ENCODE measurements around the gene ST6GALNAC5. TPM values are rescaled to one million over a fixed set of nuclear protein-coding genes. Genes with fewer than 3 reads are reported as not detected.
"Not testable (repeated sequence)": the region's sequence is repeated elsewhere in the genome, so short reads cannot be mapped to it uniquely, and the experiment has no call there.

Gene ST6GALNAC5
- total and polyA plus RNA-seq, 3 experiments from 2014 or later, result not detected

DNA sequence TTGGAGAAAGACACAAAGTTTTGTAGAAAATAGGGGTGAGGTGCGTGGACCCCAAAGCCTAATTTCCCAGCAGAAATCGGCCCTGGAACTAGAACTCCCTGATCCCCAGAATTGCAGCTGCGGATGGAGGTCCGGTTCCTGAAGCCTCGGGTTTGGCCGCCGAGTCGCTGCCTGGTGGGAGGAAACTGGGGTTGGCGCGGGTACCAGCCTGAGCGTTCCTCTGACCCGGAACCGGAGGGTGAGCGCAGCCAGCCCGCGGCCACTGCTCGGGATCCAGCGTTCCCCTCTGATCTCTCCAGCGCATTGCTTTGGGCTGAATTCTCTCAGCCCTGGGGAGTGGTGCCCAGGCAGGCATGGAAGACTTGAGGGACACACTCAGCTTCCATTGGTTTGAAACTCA is 1.6 kb downstream of the ST6GALNAC5 start:
- Histone ChIP-seq H3K4me1 (ENCODE audit: insufficient read depth, low read length) (no peaks in the 10 kb centered on the region), H3K36me3 (ENCODE audit: insufficient read depth, low read length) (no peaks in the 10 kb centered on the region), H3K27me3 (ENCODE audit: insufficient read depth, low read length, poor library complexity, severe bottlenecking) (peaks cover 4% of the 10 kb centered on the region), H3K27ac (ENCODE audit: low read depth, low read length) (no peak overlapping the region), H3K4me3 (ENCODE audit: low read length) (no peak overlapping the region), H3K9me3 (ENCODE audit: low read length) (no peaks in the 10 kb centered on the region)
- Mint-ChIP-seq H3K4me3 (peak overlapping the region in 4 of 7 donors; percentile 25 to 47 (median 36)), H3K27ac (no peak overlapping the region), H3K36me3 (peaks cover 0 to 2% (median 0%) of the 10 kb centered on the region in 3 donors), H3K9me3 (no peaks in the 10 kb centered on the region), H3K27me3 (peaks cover 21 to 72% of the 10 kb centered on the region in 2 donors), H3K4me1 (peaks cover 0 to 13% (median 5%) of the 10 kb centered on the region in 3 donors)
- ChIA-PET CTCF (no interaction called here), POLR2A (no interaction called here)
- DNase-seq, result no peak

DNA sequence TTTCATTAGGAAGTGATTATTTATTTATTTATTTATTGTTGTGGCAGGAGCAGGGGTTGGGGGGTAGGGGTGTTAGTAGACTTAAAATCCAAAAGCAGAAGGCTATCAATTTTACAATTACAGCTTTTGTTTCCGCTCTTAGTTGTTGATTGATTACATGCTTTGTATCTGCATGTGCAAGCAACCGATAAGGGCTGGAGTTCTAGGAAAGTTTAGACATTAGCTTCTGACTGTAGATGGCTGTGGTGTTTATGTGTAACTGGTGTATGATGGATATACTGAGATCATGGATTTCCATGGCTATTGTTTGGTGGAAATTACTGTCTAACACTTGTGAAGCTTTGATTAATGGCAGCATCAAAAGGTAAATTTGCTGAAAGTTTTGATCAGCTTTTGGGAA is 2.8 kb downstream of the ST6GALNAC5 start:
- no peak overlapping the region for H3K27ac Mint-ChIP-seq
- no peaks in the 10 kb centered on the region for H3K36me3 ChIP-seq (ENCODE audit: insufficient read depth, low read length)
- no peak overlapping the region for H3K27ac ChIP-seq (ENCODE audit: low read depth, low read length)
- DNase-seq, result no peak
- H3K4me1 Mint-ChIP-seq, result peaks cover 0 to 13% (median 5%) of the 10 kb centered on the region in 3 donors
- peaks cover 4% of the 10 kb centered on the region for H3K27me3 ChIP-seq (ENCODE audit: insufficient read depth, low read length, poor library complexity, severe bottlenecking)
- ChIA-PET POLR2A (no interaction called here), CTCF (no interaction called here)
- peaks cover 0 to 2% (median 0%) of the 10 kb centered on the region in 3 donors for H3K36me3 Mint-ChIP-seq
- H3K27me3 Mint-ChIP-seq, result peaks cover 21 to 65% of the 10 kb centered on the region in 2 donors
- no peaks in the 10 kb centered on the region for H3K9me3 Mint-ChIP-seq
- no peak overlapping the region for H3K4me3 Mint-ChIP-seq
- H3K4me3 ChIP-seq (ENCODE audit: low read length), result no peak overlapping the region
- no peaks in the 10 kb centered on the region for H3K4me1 ChIP-seq (ENCODE audit: insufficient read depth, low read length)
- H3K9me3 ChIP-seq (ENCODE audit: low read length), result no peaks in the 10 kb centered on the region

DNA sequence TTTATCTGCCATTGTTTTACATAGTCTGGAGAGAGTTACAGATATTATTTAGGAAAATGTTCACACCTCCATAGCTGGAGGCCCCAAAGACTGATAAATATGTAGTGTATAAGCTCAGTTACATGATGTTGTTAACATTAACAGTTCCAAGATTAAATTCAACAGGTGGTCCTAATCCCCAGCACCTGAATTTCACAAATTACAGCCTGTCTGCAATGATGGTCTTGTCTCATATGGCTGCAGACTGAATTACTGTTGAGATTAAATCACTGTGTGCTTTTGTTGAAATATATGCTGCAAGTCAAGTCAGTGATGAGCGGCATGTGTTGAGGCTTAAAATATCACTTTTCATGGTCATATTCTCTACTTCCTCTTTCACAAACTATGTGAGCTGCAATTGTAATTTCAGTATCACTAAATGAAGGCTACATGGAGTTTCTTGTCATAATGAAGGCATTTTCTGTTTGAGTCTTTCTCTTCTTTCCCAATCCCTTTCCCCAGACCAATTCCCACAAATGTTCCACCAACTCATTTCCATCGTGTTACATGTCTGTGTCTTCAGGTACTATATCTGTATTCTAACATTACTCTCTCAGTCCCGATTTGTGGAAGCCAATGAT is 4.2 kb downstream of the ST6GALNAC5 start:
- no peak for DNase-seq
- Histone ChIP-seq H3K9me3 (ENCODE audit: low read length) (no peaks in the 10 kb centered on the region), H3K27me3 (ENCODE audit: insufficient read depth, low read length, poor library complexity, severe bottlenecking) (no peaks in the 10 kb centered on the region), H3K36me3 (ENCODE audit: insufficient read depth, low read length) (no peaks in the 10 kb centered on the region), H3K4me1 (ENCODE audit: insufficient read depth, low read length) (no peaks in the 10 kb centered on the region), H3K27ac (ENCODE audit: low read depth, low read length) (no peak overlapping the region), H3K4me3 (ENCODE audit: low read length) (no peak overlapping the region)
- peaks cover 10 to 51% of the 10 kb centered on the region in 2 donors for H3K27me3 Mint-ChIP-seq
- ChIA-PET POLR2A (no interaction called here), CTCF (no interaction called here)
- H3K36me3 Mint-ChIP-seq, result peaks cover 0 to 2% (median 0%) of the 10 kb centered on the region in 3 donors
- no peak overlapping the region for H3K27ac Mint-ChIP-seq
- H3K4me1 Mint-ChIP-seq, result peaks cover 0 to 13% (median 5%) of the 10 kb centered on the region in 3 donors
- H3K4me3 Mint-ChIP-seq, result no peak overlapping the region
- H3K9me3 Mint-ChIP-seq, result no peaks in the 10 kb centered on the region

DNA sequence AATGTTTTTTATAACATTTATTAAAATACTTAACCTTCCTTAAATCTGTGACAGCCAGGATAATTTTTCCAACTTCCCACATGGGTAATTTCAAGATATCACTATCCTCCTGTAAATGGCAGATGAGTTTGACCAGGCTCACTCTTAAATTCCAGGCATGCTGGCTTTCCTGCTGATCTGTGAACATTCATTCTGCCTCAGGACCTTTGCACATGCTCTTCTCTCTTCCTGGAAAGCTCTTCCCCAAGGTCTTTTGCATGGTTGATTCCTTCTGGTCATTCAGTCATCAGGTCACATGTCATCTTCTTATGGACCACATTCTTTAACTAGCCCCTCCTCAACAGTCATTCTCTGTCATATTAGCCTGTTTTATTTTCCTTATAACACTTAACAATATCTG is 5.7 kb downstream of the ST6GALNAC5 start:
- H3K9me3 Mint-ChIP-seq, result no peaks in the 10 kb centered on the region
- ChIA-PET CTCF (no interaction called here), POLR2A (no interaction called here)
- peaks cover 0 to 2% (median 0%) of the 10 kb centered on the region in 3 donors for H3K36me3 Mint-ChIP-seq
- Histone ChIP-seq H3K9me3 (ENCODE audit: low read length) (no peaks in the 10 kb centered on the region), H3K4me1 (ENCODE audit: insufficient read depth, low read length) (no peaks in the 10 kb centered on the region), H3K36me3 (ENCODE audit: insufficient read depth, low read length) (no peaks in the 10 kb centered on the region), H3K27ac (ENCODE audit: low read depth, low read length) (no peak overlapping the region), H3K4me3 (ENCODE audit: low read length) (no peak overlapping the region), H3K27me3 (ENCODE audit: insufficient read depth, low read length, poor library complexity, severe bottlenecking) (no peaks in the 10 kb centered on the region)
- H3K27ac Mint-ChIP-seq, result no peak overlapping the region
- peaks cover 10 to 42% of the 10 kb centered on the region in 2 donors for H3K27me3 Mint-ChIP-seq
- H3K4me3 Mint-ChIP-seq, result no peak overlapping the region
- no peak for DNase-seq
- peaks cover 0 to 7% (median 3%) of the 10 kb centered on the region in 3 donors for H3K4me1 Mint-ChIP-seq

DNA sequence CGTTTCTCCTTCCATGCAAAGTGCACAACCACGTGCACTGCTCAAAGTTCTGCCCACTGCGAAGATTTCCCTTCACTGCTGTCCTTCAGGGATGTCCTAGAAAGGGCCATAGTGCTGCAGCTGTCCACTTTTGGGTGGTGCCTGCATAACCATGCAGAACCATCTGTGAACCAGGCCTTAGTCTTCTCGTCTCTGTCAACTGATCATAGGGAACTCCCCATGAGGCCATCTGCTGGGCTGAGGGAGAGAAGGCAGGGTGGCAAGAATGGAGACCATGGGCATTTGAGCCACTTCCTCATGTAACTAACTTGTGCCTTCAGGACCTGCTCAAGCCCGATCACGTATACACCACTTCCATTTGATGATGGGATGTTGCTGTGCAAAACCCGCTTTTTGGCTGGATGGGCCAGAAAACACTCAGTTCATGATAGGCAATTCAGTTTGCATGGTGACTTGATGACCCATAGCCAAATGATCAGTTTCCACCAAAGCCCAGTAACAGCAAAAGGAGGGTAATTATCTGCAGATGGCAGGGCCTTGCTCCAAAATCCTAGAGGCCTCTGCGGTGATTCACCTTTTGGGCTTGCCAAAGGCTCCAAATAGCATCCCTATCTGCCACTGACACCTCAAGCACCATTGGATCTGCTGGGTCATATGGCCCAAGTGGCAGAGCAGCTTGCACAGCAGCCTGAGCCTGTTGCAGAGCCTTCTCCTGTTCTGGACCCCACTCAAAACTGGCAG is 9.5 kb downstream of the ST6GALNAC5 start:
- Mint-ChIP-seq H3K4me3 (no peak overlapping the region), H3K36me3 (peaks cover 0 to 2% (median 0%) of the 10 kb centered on the region in 3 donors), H3K9me3 (no peaks in the 10 kb centered on the region), H3K27ac (no peak overlapping the region), H3K4me1 (no peaks in the 10 kb centered on the region), H3K27me3 (peaks cover under 1 to 8% of the 10 kb centered on the region in 2 donors)
- DNase-seq, result no peak
- H3K36me3 ChIP-seq (ENCODE audit: insufficient read depth, low read length), result no peaks in the 10 kb centered on the region
- POLR2A ChIA-PET, result no interaction called here
- no peaks in the 10 kb centered on the region for H3K4me1 ChIP-seq (ENCODE audit: insufficient read depth, low read length)
- no peaks in the 10 kb centered on the region for H3K27me3 ChIP-seq (ENCODE audit: insufficient read depth, low read length, poor library complexity, severe bottlenecking)
- H3K9me3 ChIP-seq (ENCODE audit: low read length), result no peaks in the 10 kb centered on the region
- CTCF ChIA-PET, result no interaction called here
- H3K27ac ChIP-seq (ENCODE audit: low read depth, low read length), result no peak overlapping the region
- no peak overlapping the region for H3K4me3 ChIP-seq (ENCODE audit: low read length)

DNA sequence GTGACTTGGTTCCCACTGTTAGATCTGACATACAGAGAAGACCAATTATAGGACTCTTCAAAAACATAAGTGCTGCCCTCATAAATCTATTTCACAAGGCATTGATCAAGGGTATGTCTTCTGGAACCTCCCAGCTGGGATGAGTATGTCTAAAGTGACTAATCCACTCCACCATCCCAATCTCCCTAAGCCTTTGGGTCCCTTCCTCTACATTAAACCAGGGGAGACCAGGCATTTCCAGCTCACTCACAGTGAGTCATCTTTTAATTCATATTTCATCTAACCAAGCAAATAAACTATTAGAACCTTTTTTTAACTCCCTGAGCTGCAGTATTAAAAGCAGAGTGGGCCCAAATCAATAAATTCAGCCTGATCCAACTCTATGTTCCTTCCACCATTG is 11.7 kb downstream of the ST6GALNAC5 start:
- POLR2A ChIA-PET; H3K27me3 ChIP-seq (ENCODE audit: insufficient read depth, low read length, poor library complexity, severe bottlenecking); H3K27me3 Mint-ChIP-seq; H3K4me3 ChIP-seq (ENCODE audit: low read length); DNase-seq; H3K9me3 ChIP-seq (ENCODE audit: low read length); H3K36me3 Mint-ChIP-seq; H3K27ac ChIP-seq (ENCODE audit: low read depth, low read length); H3K4me1 Mint-ChIP-seq; H3K4me3 Mint-ChIP-seq; H3K9me3 Mint-ChIP-seq; H3K4me1 ChIP-seq (ENCODE audit: insufficient read depth, low read length); H3K27ac Mint-ChIP-seq; CTCF ChIA-PET; H3K36me3 ChIP-seq (ENCODE audit: insufficient read depth, low read length): not testable (repeated sequence)

DNA sequence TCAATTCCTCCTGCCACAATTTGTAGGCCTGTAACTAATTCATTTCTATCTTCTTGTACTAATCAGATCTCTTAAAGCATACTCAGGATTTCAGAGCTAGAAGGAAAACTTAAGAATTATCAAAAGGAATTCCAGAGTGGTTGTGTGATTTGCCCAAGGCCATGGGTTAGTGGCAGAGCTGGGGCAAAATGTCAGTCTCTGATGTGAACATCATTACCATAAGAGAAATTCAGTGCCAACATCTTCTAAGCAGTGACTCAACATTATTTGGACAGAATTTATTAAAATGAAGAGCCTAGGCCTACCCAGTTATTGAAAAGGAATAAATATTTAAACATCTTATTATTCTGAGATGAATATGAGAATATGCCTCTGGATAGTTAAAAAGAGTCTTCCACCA is 14.5 kb downstream of the ST6GALNAC5 start:
- Histone ChIP-seq H3K4me1 (ENCODE audit: insufficient read depth, low read length) (no peaks in the 10 kb centered on the region), H3K27ac (ENCODE audit: low read depth, low read length) (no peak overlapping the region), H3K36me3 (ENCODE audit: insufficient read depth, low read length) (no peaks in the 10 kb centered on the region), H3K9me3 (ENCODE audit: low read length) (no peaks in the 10 kb centered on the region), H3K4me3 (ENCODE audit: low read length) (no peak overlapping the region), H3K27me3 (ENCODE audit: insufficient read depth, low read length, poor library complexity, severe bottlenecking) (no peaks in the 10 kb centered on the region)
- POLR2A ChIA-PET, result no interaction called here
- Mint-ChIP-seq H3K36me3 (no peaks in the 10 kb centered on the region), H3K4me3 (no peak overlapping the region), H3K27ac (no peak overlapping the region), H3K4me1 (no peaks in the 10 kb centered on the region), H3K27me3 (peaks cover 0 to 3% of the 10 kb centered on the region in 2 donors), H3K9me3 (no peaks in the 10 kb centered on the region)
- CTCF ChIA-PET, result no interaction called here
- DNase-seq, result no peak

DNA sequence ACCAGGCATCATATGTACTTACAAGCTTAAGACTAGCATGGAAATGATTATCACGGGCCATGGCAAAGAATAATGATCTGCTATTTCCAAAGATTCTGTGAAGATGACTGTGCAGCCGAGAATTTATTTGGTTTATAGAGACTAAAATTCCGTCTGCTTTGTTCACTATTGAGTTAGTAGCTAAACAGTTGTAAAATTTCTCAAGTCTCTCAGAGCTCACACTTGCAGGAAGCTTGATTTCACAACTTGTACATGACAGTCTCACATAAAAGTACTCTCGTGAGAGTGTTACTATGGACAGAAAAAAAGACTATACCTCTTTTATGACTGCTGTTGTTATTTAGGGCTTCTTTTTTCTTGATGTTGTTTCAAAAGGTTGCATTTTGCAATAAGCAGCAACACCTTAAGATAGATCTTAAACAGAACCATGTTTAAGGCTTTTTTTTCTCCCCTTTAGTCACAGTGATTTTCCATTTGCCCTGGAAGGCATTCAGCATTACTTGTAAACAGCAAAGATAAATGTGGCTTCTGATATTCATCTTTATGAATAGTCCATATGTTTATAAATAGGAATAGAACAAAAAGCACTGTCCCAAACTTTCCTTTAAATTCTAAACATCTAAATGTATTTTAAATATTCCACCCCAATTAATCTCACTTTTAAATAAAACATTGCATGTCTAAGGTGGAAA is 24.8 kb downstream of the ST6GALNAC5 start:
- ChIA-PET POLR2A (no interaction called here), CTCF (no interaction called here)
- no peaks in the 10 kb centered on the region for H3K27me3 ChIP-seq (ENCODE audit: insufficient read depth, low read length, poor library complexity, severe bottlenecking)
- no peak overlapping the region for H3K4me3 ChIP-seq (ENCODE audit: low read length)
- no peak for DNase-seq
- peaks cover 0 to 3% (median 0%) of the 10 kb centered on the region in 5 donors for H3K9me3 Mint-ChIP-seq
- H3K4me1 ChIP-seq (ENCODE audit: insufficient read depth, low read length), result no peaks in the 10 kb centered on the region
- no peak overlapping the region for H3K27ac ChIP-seq (ENCODE audit: low read depth, low read length)
- no peaks in the 10 kb centered on the region for H3K4me1 Mint-ChIP-seq
- H3K36me3 Mint-ChIP-seq, result no peaks in the 10 kb centered on the region
- H3K4me3 Mint-ChIP-seq, result no peak overlapping the region
- H3K27ac Mint-ChIP-seq, result no peak overlapping the region
- H3K9me3 ChIP-seq (ENCODE audit: low read length), result no peaks in the 10 kb centered on the region
- no peaks in the 10 kb centered on the region for H3K36me3 ChIP-seq (ENCODE audit: insufficient read depth, low read length)
- peaks cover 5 to 19% of the 10 kb centered on the region in 2 donors for H3K27me3 Mint-ChIP-seq
